ENCODE measurements around the gene SPATA3. TPM values are rescaled to one million over a fixed set of nuclear protein-coding genes. Genes with fewer than 3 reads are reported as not detected.

SPATA3 gene
- total RNA-seq, 1 experiment from 2014 or later, result not detected

- CTCF ChIA-PET, result no interaction called here
- H3K27me3 Mint-ChIP-seq (ENCODE audit: unreplicated experiment), result peaks cover 85% of the 10 kb centered on the region
Measured at GRCh38 chr2:231009236-231009919, 13.5 kb downstream of the SPATA3 start.

GRCh38 chr2:231010201-231010730 is 14.3 kb downstream of the SPATA3 start:
- intact Hi-C loops (cut with micrococcal nuclease; ENCODE audit: unreplicated experiment), result no loop called here
- peaks cover 4% of the 10 kb centered on the region for H3K9me3 Mint-ChIP-seq (ENCODE audit: low read depth, unreplicated experiment)
- no peaks in the 10 kb centered on the region for H3K4me1 Mint-ChIP-seq (ENCODE audit: low read depth, unreplicated experiment)
- DNase-seq, result no peak
- no peak for TF ChIP-seq CTCF (IDR thresholded peaks at IDR 0.05; ENCODE audit: unreplicated experiment)
- no peaks in the 10 kb centered on the region for H3K36me3 Mint-ChIP-seq (ENCODE audit: insufficient read depth, unreplicated experiment)
- H3K27me3 Mint-ChIP-seq (ENCODE audit: unreplicated experiment), result peaks cover 85% of the 10 kb centered on the region
- no peak overlapping the region for H3K27ac Mint-ChIP-seq (ENCODE audit: unreplicated experiment)
- CTCF ChIA-PET, result interaction anchor here (0.7 kb wide), 1 partner anchor 125 kb away, joined by 5 read pairs; no protein-coding TSS in a partner anchor
- H3K4me3 Mint-ChIP-seq (ENCODE audit: low read depth, unreplicated experiment), result no peak overlapping the region
- no TSS peak for BruUV-seq (replicated peaks)

More at GRCh38 chr2:231009236-231009919, 13.5 kb downstream of the SPATA3 start:
- no peaks in the 10 kb centered on the region for H3K4me1 Mint-ChIP-seq (ENCODE audit: low read depth, unreplicated experiment)
- TF ChIP-seq CTCF (IDR thresholded peaks at IDR 0.05; ENCODE audit: unreplicated experiment), result no peak
- H3K4me3 Mint-ChIP-seq (ENCODE audit: low read depth, unreplicated experiment), result no peak overlapping the region
- intact Hi-C loops (cut with micrococcal nuclease; ENCODE audit: unreplicated experiment), result no loop called here
- H3K27ac Mint-ChIP-seq (ENCODE audit: unreplicated experiment), result no peak overlapping the region
- BruUV-seq (replicated peaks), result no TSS peak
- H3K36me3 Mint-ChIP-seq (ENCODE audit: insufficient read depth, unreplicated experiment), result no peaks in the 10 kb centered on the region
- peaks cover 9% of the 10 kb centered on the region for H3K9me3 Mint-ChIP-seq (ENCODE audit: low read depth, unreplicated experiment)
- DNase-seq, result no peak

GRCh38 chr2:231011526-231011925 is 15.6 kb downstream of the SPATA3 start:
- intact Hi-C loops (cut with micrococcal nuclease; ENCODE audit: unreplicated experiment), result no loop called here
- H3K27ac Mint-ChIP-seq (ENCODE audit: unreplicated experiment), result no peak overlapping the region
- no peaks in the 10 kb centered on the region for H3K9me3 Mint-ChIP-seq (ENCODE audit: low read depth, unreplicated experiment)
- H3K27me3 Mint-ChIP-seq (ENCODE audit: unreplicated experiment), result peaks cover 83% of the 10 kb centered on the region
- CTCF ChIA-PET, result no interaction called here
- no peak for TF ChIP-seq CTCF (IDR thresholded peaks at IDR 0.05; ENCODE audit: unreplicated experiment)
- H3K4me3 Mint-ChIP-seq (ENCODE audit: low read depth, unreplicated experiment), result no peak overlapping the region
- peaks cover 2% of the 10 kb centered on the region for H3K4me1 Mint-ChIP-seq (ENCODE audit: low read depth, unreplicated experiment)
- H3K36me3 Mint-ChIP-seq (ENCODE audit: insufficient read depth, unreplicated experiment), result no peaks in the 10 kb centered on the region
- BruUV-seq (replicated peaks), result no TSS peak
- no peak for DNase-seq

GRCh38 chr2:231012463-231012862 is 16.5 kb downstream of the SPATA3 start:
- intact Hi-C loops (cut with micrococcal nuclease; ENCODE audit: unreplicated experiment), result no loop called here
- H3K36me3 Mint-ChIP-seq (ENCODE audit: insufficient read depth, unreplicated experiment), result no peaks in the 10 kb centered on the region
- CTCF ChIA-PET, result no interaction called here
- H3K27me3 Mint-ChIP-seq (ENCODE audit: unreplicated experiment), result peaks cover 87% of the 10 kb centered on the region
- TF ChIP-seq CTCF (IDR thresholded peaks at IDR 0.05; ENCODE audit: unreplicated experiment), result no peak
- H3K4me3 Mint-ChIP-seq (ENCODE audit: low read depth, unreplicated experiment), result no peak overlapping the region
- BruUV-seq (replicated peaks), result no TSS peak
- H3K9me3 Mint-ChIP-seq (ENCODE audit: low read depth, unreplicated experiment), result no peaks in the 10 kb centered on the region
- no peak overlapping the region for H3K27ac Mint-ChIP-seq (ENCODE audit: unreplicated experiment)
- H3K4me1 Mint-ChIP-seq (ENCODE audit: low read depth, unreplicated experiment), result peaks cover 11% of the 10 kb centered on the region
- DNase-seq, result no peak

Measured in Calu3 (cell line).